HepG2 (cell line): ENCODE measurements around the gene HECA. TPM values are rescaled to one million over a fixed set of nuclear protein-coding genes. Genes with fewer than 3 reads are reported as not detected.
A peak's percentile ranks its signal among the peaks of the same experiment; 100 is the strongest.

Experiments used
- ATAC-seq: fragments of 200-7000 bp; cut with Tn5 transposase; 3 replicates; pipeline ENCODE4 v1.9.1; 2020; ENCODE audit warnings: mild to moderate bottlenecking, moderate library complexity
- BruUV-seq: library from RNA; stranded (reverse); fragments of 400-500 nt; replicated peaks from 2 replicates; lab custom pipeline; 2021; lab: Mats Ljungman, UMichigan
- CTCF ChIA-PET: fragments of 300-600 bp; formaldehyde crosslinking; extraction: SDS; loops from one replicate; lab custom pipeline; 2021; ENCODE audit warnings: low total read pairs, inconsistent platforms, low intra/inter-chr PET ratio; lab: Yijun Ruan, JAX
- POLR2A ChIA-PET: fragments of 350-600 bp; sonication (Branson Sonifier 250); formaldehyde crosslinking; loops from one replicate; lab custom pipeline; 2020; ENCODE audit warnings: antibody characterized with exemption, inconsistent platforms; lab: Yijun Ruan, JAX
- DNase-seq: peaks from one replicate; pipeline ENCODE4 v3.0.0-alpha.2; 2015; ENCODE audit warnings: low spot score
- FAIRE-seq: peaks from 3 replicates; lab custom pipeline; 2011; peaks lifted over from hg19 to GRCh38; lab: Jason Lieb, UNC
- H2AFZ ChIP-seq: one replicate; pipeline ENCODE4 v1.6.1; 2011; ENCODE audit warnings: low read length, inconsistent platforms
- H3K27ac ChIP-seq: fragments of 300-600 bp; 3 replicates; pipeline ENCODE4 v1.8.0; 2011; ENCODE audit warnings: mixed run types, mild to moderate bottlenecking, mixed read lengths, low read length, inconsistent platforms; ENCODE audit not compliant: insufficient read depth; ENCODE audit errors: extremely low read length
- H3K27me3 ChIP-seq, 2 experiments: fragments of 200-600 bp in 1 of 2; 2 replicates in 1 of 2; 3 replicates in 1 of 2; pipeline versions ENCODE4 v1.6.0 to v1.8.0; 2011; ENCODE audit warnings: low read length in 2 of 2, mild to moderate bottlenecking in 2 of 2, moderate library complexity in 2 of 2, inconsistent platforms in 1 of 2; ENCODE audit not compliant: insufficient read depth in 2 of 2, control insufficient read depth in 1 of 2
- H3K36me3 ChIP-seq, 2 experiments: fragments of 200-600 bp in 1 of 2; replicated peaks in 1 of 2; 2 replicates in 1 of 2; 3 replicates in 1 of 2; pipeline versions ENCODE4 v1.5.1 to v1.8.0; 2011; ENCODE audit warnings: low read length in 2 of 2, inconsistent platforms in 1 of 2; ENCODE audit not compliant: insufficient read depth in 2 of 2, control insufficient read depth in 1 of 2
- H3K4me1 ChIP-seq: 2 replicates; pipeline ENCODE4 v1.5.1; 2012; ENCODE audit warnings: low read length, inconsistent platforms; ENCODE audit not compliant: insufficient read depth
- H3K4me2 ChIP-seq: 2 replicates; pipeline ENCODE4 v1.6.0; 2011; ENCODE audit warnings: low read depth, low read length, inconsistent platforms
- H3K4me3 ChIP-seq, 3 experiments: fragments of 200-600 bp in 1 of 3; sonication (generic), shearing (Covaris generic) in 1 of 3; replicated peaks in 1 of 3; 2 replicates each; pipeline ENCODE4 v1.5.1; 2011 to 2016; ENCODE audit warnings: low read length in 3 of 3, inconsistent platforms in 2 of 3, low read depth in 2 of 3, mild to moderate bottlenecking in 2 of 3, control low read depth in 1 of 3, mixed read lengths in 1 of 3; ENCODE audit not compliant: insufficient read depth in 1 of 3
- H3K79me2 ChIP-seq: one replicate; pipeline ENCODE4 v1.6.1; 2011; ENCODE audit warnings: low read length, inconsistent platforms; ENCODE audit not compliant: insufficient read depth
- H3K9ac ChIP-seq: 2 replicates; pipeline ENCODE4 v1.6.0; 2011; ENCODE audit warnings: mild to moderate bottlenecking, low read depth, low read length, inconsistent platforms; ENCODE audit not compliant: insufficient read depth
- H3K9me3 ChIP-seq: 2 replicates; pipeline ENCODE4 v1.5.1; 2012; ENCODE audit warnings: mild to moderate bottlenecking, low read length
- H4K20me1 ChIP-seq: 2 replicates; pipeline ENCODE4 v1.6.0; 2011; ENCODE audit warnings: inconsistent platforms, mild to moderate bottlenecking, low read length, moderate library complexity; ENCODE audit not compliant: insufficient read depth
- GABPB1 ChIP-seq: IDR thresholded peaks from 2 replicates; pipeline ENCODE4 v1.6.1; 2016; ENCODE audit warnings: mild to moderate bottlenecking, missing genetic modification reagents, moderate library complexity, missing compliant biosample characterization
- RAD51 ChIP-seq: fragments of 450-650 bp; IDR thresholded peaks from 2 replicates; pipeline ENCODE4 v1.6.1; 2016; ENCODE audit warnings: borderline replicate concordance
- USF2 ChIP-seq, 2 experiments: sonication (generic) in 1 of 2; formaldehyde crosslinking in 1 of 2; IDR thresholded peaks; 2 replicates each; pipeline versions ENCODE4 v1.5.1 to v1.6.1; 2011 to 2020; ENCODE audit warnings: borderline replicate concordance in 1 of 2, low read depth in 1 of 2, low read length in 1 of 2, mild to moderate bottlenecking in 1 of 2, missing genetic modification reagents in 1 of 2, moderate library complexity in 1 of 2
- ZNF343 ChIP-seq: sonication (generic); formaldehyde crosslinking; IDR thresholded peaks from 2 replicates; pipeline ENCODE4 v1.4.0; 2020; ENCODE audit warnings: mild to moderate bottlenecking, missing genetic modification reagents
- WGBS: methylation state at CpG from one replicate; pipeline ENCODE4 v1.1.6; 2017; ENCODE audit warnings: low lambda C conversion rate; 5-methylcytosine and 5-hydroxymethylcytosine counted together
- in situ Hi-C: cut with HindIII; loops from 2 replicates; pipeline ENCODE4 v1.10.0; 2017; ENCODE audit warnings: low pct_unique_long_range_greater_than_20kb; ENCODE audit not compliant: extremely low pct_ligation_motif_present
- intact Hi-C: fragments of 100-400 bp; cut with micrococcal nuclease; formaldehyde crosslinking; loops from one replicate; pipeline ENCODE4 v1.10.0; 2022; ENCODE audit not compliant: unreplicated experiment
- polyA plus RNA-seq, 8 experiments: library from polyadenylated mRNA; depleted of rRNA in 3 of 8; stranded (reverse) in 7 of 8; unstranded in 1 of 8; fragments of >200 nt; fragmentation: Illumina TruSeq in 4 of 8; extraction: Trizol in 4 of 8; gene quantifications; 2 replicates each; pipeline versions ENCODE4 v1.2.1 to v1.2.3, GENCODE V29; 2011 to 2016; ENCODE audit warnings: low read depth in 4 of 8, missing spikeins in 1 of 8, mixed read lengths in 1 of 8; ENCODE audit not compliant: insufficient read depth in 1 of 8
- total RNA-seq, 5 experiments: library from RNA; depleted of rRNA; stranded (reverse); fragments of >200 nt; fragmentation: Illumina TruSeq; extraction: Trizol; gene quantifications; 2 replicates each; pipeline ENCODE4 v1.2.3, GENCODE V29; 2016; ENCODE audit warnings: low read depth in 1 of 5

The HECA gene
- total and polyA plus RNA-seq, 2 of the 13 experiments (the other 11 are each of a cell fraction or from before 2014, with no cell fraction given): 0.18 to 0.49 TPM

GRCh38 chr6:139189665-139190064 lies 54.8 kb downstream of the HECA start:
- no peak for DNase-seq
- no peaks in the 10 kb centered on the region for H3K4me1 ChIP-seq
- peaks cover 0 to 6% of the 10 kb centered on the region in 2 experiments; a peak in 1 of 5 replicates for H3K27me3 ChIP-seq
- WGBS: 44% methylated on average over 3 of the region's 3 CpGs
- H3K4me3 ChIP-seq: no peak overlapping the region
- intact Hi-C loops (no loop called here), in situ Hi-C loops (no loop called here)
- POLR2A ChIA-PET: no interaction called here
- no peaks in the 10 kb centered on the region for H4K20me1 ChIP-seq
- H3K4me2 ChIP-seq: no peak overlapping the region
- H3K79me2 ChIP-seq: no peaks in the 10 kb centered on the region
- TF ChIP-seq RAD51 (peak; percentile 77; the same call in 1 of the 2 replicates), ZNF343 (CRISPR knock-in tag) (no peak), USF2 (IDR thresholded peaks at IDR 0.05; ENCODE audit: low read depth, low read length) (peak; percentile 59; the same call in 1 of the 2 replicates), USF2 (CRISPR knock-in tag; IDR thresholded peaks at IDR 0.05; ENCODE audit: borderline replicate concordance) (no peak)
- TF ChIP-seq, all 625 proteins: peak for 2
- no TSS peak for BruUV-seq
- CTCF ChIA-PET: no interaction called here
- no peak overlapping the region for H3K9ac ChIP-seq
- no peaks in the 10 kb centered on the region for H3K9me3 ChIP-seq
- ATAC-seq (no peak), FAIRE-seq (no peak)
- H3K36me3 ChIP-seq: no peaks in the 10 kb centered on the region
- no peak overlapping the region for H3K27ac ChIP-seq
- no peak overlapping the region for H2AFZ ChIP-seq

- DNase-seq (no peak), FAIRE-seq (no peak), ATAC-seq (no peak)
- no peaks in the 10 kb centered on the region for H3K4me1 ChIP-seq
- H3K79me2 ChIP-seq: no peaks in the 10 kb centered on the region
- ChIA-PET POLR2A (no interaction called here), CTCF (no interaction called here)
- no peak overlapping the region for H3K4me2 ChIP-seq
- no peak overlapping the region for H3K9ac ChIP-seq
- H3K4me3 ChIP-seq: no peak overlapping the region
- BruUV-seq: no TSS peak
- H4K20me1 ChIP-seq: no peaks in the 10 kb centered on the region
- intact Hi-C loops (no loop called here), in situ Hi-C loops (no loop called here)
- H2AFZ ChIP-seq: no peak overlapping the region
- H3K27me3 ChIP-seq: peaks cover 0 to 3% of the 10 kb centered on the region in 2 experiments; a peak in 1 of 5 replicates
- no peak overlapping the region for H3K27ac ChIP-seq
- H3K36me3 ChIP-seq: no peaks in the 10 kb centered on the region
- H3K9me3 ChIP-seq: no peaks in the 10 kb centered on the region
- TF ChIP-seq GABPB1 (CRISPR knock-in tag): no peak
- 1% methylated on average over 3 of the region's 3 CpGs for WGBS
These were observed 59.9 kb downstream of the HECA start for GRCh38 chr6:139194740-139195139.
